Stimulated activated CD8-positive, alpha-beta memory T cell treated with anti-CD3 and anti-CD28 coated beads, Interleukin-7, amount 100 ng/mL, for 24 hours (primary cell): ENCODE data around the gene DNAJC19.

Source experiments
- DNase-seq: peaks from one replicate; pipeline ENCODE4 v3.0.0-alpha.2; 2020; ENCODE audit warnings: low read depth

The DNAJC19 gene

DNA sequence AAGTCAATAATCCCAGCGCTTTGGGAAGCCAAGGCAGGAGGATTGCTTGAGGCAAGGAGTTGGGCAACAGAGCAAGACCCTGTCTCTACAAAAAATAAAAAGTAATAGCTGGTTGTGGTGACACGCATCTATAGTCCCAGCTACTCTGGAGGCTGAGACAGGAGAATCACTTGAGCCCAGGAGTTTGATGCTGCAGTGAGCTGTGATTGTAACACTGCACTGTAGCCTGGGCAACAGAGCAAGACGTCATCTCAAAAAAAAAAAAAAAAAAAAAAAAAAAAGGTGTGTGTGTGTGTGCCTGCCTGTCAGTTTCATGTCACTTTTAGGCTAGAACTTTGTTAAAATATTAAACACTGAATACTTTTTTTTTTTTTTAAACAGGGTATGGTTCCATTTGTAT is 28.4 kb downstream of the DNAJC19 start:
- DNase-seq, result no peak

DNA sequence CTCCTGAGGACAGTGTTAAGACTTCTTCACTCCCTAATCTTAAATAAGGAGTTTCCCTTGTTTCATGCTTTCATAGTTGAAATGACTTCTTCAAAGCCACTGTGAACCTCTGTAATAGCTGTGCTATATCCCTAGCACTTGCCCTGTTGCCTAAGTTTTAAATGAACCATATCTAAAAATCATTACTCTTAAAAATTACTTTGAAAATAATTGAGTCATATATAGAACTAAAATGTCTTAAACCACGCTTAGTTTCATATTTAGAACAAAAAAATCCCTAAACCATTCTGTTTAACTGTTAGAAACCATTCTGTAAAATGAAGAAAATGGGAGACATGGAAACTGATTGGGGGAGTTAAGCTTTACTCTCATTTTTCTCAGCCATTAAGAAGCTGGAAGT is 29.8 kb downstream of the DNAJC19 start:
- DNase-seq, result no peak

DNA sequence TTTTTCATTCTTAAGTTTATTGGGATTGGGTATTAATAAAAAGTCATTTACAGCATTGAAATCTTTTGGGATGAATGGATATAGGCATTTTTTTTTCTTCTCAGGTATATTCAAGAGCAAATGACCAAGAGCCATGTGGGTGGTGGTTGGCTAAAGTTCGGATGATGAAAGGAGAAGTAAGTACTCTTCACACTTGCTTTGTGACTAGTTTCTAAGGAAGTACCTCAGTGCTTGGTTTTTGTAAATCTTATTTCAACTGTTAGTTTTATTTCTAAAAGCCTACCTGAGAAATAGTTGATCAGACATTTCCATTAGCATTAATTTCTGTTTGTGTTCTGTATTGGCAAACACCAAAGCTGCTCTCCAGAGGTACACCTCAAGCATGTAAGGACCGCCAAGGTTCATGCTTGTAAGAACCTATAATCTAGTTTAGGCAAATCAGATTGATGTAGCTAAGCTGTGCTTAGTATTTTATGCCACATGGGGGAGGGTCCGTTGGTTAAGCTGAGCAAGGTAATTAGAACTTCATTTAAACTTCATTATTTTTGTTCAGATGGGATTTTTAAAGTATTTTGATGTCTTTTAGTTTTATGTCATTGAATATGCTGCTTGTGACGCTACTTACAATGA is 41.7 kb downstream of the DNAJC19 start:
- no peak for DNase-seq

GRCh38 chr3:180940826-180941225 is 48.7 kb downstream of the DNAJC19 start:
- no peak for DNase-seq

GRCh38 chr3:180934638-180935037 is 54.9 kb downstream of the DNAJC19 start:
- no peak for DNase-seq
